Vagina (tissue), 2 donors: Measurements from ENCODE around the gene WT1. TPM values are rescaled to one million over a fixed set of nuclear protein-coding genes. Genes with fewer than 3 reads are reported as not detected.

Experiments used
- DNase-seq, 2 donors: peaks; one replicate each; pipeline ENCODE4 v3.0.0-alpha.2; 2017; ENCODE audit errors: extremely low spot score in 2 of 2
- H3K27ac ChIP-seq: fragments of 200-600 bp; sonication (generic); one replicate; pipeline ENCODE4 v1.5.1; 2019
- H3K27me3 ChIP-seq: fragments of 200-600 bp; sonication (generic); one replicate; pipeline ENCODE4 v1.5.1; 2019
- H3K36me3 ChIP-seq, 2 donors: fragments of 200-600 bp; sonication (generic); one replicate each; pipeline ENCODE4 v1.5.1; 2017 to 2019
- H3K4me1 ChIP-seq: fragments of 200-600 bp; sonication (generic); one replicate; pipeline ENCODE4 v1.5.1; 2019
- H3K4me3 ChIP-seq, 2 donors: fragments of 200-600 bp; sonication (generic); 1 replicate in 1 of 2; 2 replicates in 1 of 2; pipeline ENCODE4 v1.5.1; 2016 to 2019
- H3K9me3 ChIP-seq: fragments of 200-600 bp; sonication (generic); one replicate; pipeline ENCODE4 v1.5.1; 2019
- POLR2A ChIP-seq, 2 donors: fragments of 450-650 bp; IDR thresholded peaks; one replicate each; pipeline ENCODE4 v1.6.1; 2017; ENCODE audit warnings: antibody characterized with exemption in 2 of 2, mild to moderate bottlenecking in 2 of 2, moderate library complexity in 2 of 2
- POLR2AphosphoS5 ChIP-seq, 2 donors: sonication (generic); formaldehyde crosslinking; IDR thresholded peaks; one replicate each; pipeline ENCODE4 v1.9.0; 2017; ENCODE audit warnings: antibody characterized with exemption in 2 of 2, mild to moderate bottlenecking in 2 of 2, low read depth in 1 of 2; ENCODE audit not compliant: insufficient read depth in 1 of 2
- intact Hi-C: fragments of 100-400 bp; cut with DNase I; formaldehyde crosslinking; loops from one replicate; pipeline ENCODE4 v1.15.1; 2023
- total RNA-seq: library from RNA; depleted of rRNA; stranded (reverse); fragments of >200 nt; gene quantifications from one replicate; pipeline ENCODE4 v1.2.3, GENCODE V29; 2016
- TF ChIP-seq, protein P1 (sequence below), 3 experiments: fragments of 450-650 bp in 2 of 3; fragments of 200-600 bp in 1 of 3; sonication (generic) in 1 of 3; IDR thresholded peaks; one replicate each; pipeline ENCODE4 v1.5.1; 2017 to 2019; ENCODE audit warnings: antibody characterized with exemption in 3 of 3, mild to moderate bottlenecking in 2 of 3, moderate library complexity in 2 of 3

WT1 gene
- total RNA-seq, 1 donor from 2014 or later: 32.7 TPM

DNA sequence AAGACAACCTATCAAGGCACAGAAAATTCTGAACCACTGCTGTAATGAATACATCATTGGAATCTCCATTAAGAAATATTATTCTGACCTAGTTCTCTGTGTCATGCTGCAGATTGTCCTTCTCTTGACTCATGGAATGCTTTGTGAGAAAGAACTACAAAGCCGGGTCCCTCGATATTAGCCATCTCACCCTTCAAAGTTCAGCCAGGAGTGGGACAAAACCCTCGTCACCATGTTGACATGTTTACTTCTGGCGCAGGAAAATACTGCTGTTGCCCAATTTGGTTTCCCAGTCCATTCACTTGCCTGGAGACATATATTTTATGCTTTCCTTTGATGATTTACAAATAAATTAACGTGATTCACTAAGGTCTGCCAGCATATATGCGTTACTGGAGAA, 10.9 kb upstream of the WT1 start:
- intact Hi-C loops: no loop called here
- no peaks in the 10 kb centered on the region for H3K27me3 ChIP-seq
- no peaks in the 10 kb centered on the region for H3K4me1 ChIP-seq
- TF ChIP-seq, protein P1, sequence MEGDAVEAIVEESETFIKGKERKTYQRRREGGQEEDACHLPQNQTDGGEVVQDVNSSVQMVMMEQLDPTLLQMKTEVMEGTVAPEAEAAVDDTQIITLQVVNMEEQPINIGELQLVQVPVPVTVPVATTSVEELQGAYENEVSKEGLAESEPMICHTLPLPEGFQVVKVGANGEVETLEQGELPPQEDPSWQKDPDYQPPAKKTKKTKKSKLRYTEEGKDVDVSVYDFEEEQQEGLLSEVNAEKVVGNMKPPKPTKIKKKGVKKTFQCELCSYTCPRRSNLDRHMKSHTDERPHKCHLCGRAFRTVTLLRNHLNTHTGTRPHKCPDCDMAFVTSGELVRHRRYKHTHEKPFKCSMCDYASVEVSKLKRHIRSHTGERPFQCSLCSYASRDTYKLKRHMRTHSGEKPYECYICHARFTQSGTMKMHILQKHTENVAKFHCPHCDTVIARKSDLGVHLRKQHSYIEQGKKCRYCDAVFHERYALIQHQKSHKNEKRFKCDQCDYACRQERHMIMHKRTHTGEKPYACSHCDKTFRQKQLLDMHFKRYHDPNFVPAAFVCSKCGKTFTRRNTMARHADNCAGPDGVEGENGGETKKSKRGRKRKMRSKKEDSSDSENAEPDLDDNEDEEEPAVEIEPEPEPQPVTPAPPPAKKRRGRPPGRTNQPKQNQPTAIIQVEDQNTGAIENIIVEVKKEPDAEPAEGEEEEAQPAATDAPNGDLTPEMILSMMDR (IDR thresholded peaks at IDR 0.05): no peak
- TF ChIP-seq POLR2AphosphoS5 (IDR thresholded peaks at IDR 0.05; ENCODE audit: insufficient read depth in 1 of 2, low read depth in 1 of 2) (no peak), POLR2A (IDR thresholded peaks at IDR 0.05) (no peak)
- H3K9me3 ChIP-seq: no peaks in the 10 kb centered on the region
- no peak overlapping the region for H3K27ac ChIP-seq
- peak in 1 of 2 donors; percentile 96 for DNase-seq
- H3K4me3 ChIP-seq: no peak overlapping the region
- no peaks in the 10 kb centered on the region for H3K36me3 ChIP-seq

DNA sequence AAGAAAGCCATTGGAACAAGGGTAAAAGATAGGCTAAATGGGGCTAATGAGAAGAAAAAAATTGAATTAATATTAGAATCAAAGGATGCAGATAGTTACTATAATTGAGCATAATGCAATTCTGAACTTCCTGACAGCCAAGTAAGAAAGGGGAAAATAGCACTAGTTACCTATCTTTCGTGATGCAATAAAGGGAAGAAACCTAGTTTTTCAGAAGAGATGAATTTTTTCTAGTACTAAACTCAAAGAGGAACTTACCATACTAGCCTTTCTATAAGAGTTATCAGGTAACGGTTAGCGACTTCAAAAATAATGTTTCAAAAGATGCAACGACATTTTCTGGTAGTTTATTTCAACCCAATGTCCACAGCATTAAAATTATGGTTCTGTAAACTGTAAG, 8.8 kb upstream of the WT1 start:
- DNase-seq: no peak
- Histone ChIP-seq H3K9me3 (no peaks in the 10 kb centered on the region), H3K27me3 (no peaks in the 10 kb centered on the region), H3K27ac (no peak overlapping the region), H3K4me3 (no peak overlapping the region), H3K36me3 (no peaks in the 10 kb centered on the region), H3K4me1 (peaks cover 2% of the 10 kb centered on the region)
- intact Hi-C loops: no loop called here
- no peak for TF ChIP-seq POLR2A (IDR thresholded peaks at IDR 0.05)
- TF ChIP-seq, protein P1 (IDR thresholded peaks at IDR 0.05): no peak

DNA sequence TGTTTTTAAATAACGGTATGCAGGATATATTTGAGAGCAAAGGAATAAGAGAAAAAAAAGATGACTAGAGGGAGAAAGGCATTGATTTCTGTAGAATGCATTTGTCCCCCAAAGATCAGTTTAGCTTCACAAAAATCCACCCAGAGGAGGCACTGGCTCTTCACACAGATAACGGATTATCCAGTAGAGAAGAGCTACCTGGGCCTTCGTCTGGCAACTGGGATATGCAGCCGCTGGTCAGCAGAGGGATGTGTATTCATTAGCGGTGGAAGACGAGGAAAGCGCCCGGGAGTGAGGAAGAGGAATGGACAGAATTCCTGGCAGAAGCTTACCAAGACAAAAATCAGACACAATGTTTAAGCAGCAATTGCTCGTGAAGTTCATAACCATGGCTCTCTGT, 5.6 kb upstream of the WT1 start:
- Histone ChIP-seq H3K36me3 (no peaks in the 10 kb centered on the region), H3K27me3 (no peaks in the 10 kb centered on the region), H3K27ac (no peak overlapping the region), H3K9me3 (no peaks in the 10 kb centered on the region), H3K4me3 (no peak overlapping the region), H3K4me1 (peaks cover 20% of the 10 kb centered on the region)
- intact Hi-C loops: no loop called here
- TF ChIP-seq POLR2AphosphoS5 (IDR thresholded peaks at IDR 0.05; ENCODE audit: insufficient read depth in 1 of 2, low read depth in 1 of 2) (no peak), POLR2A (IDR thresholded peaks at IDR 0.05) (no peak)
- TF ChIP-seq, protein P1 (IDR thresholded peaks at IDR 0.05): no peak
- DNase-seq: peak in 1 of 2 donors; percentile 78

DNA sequence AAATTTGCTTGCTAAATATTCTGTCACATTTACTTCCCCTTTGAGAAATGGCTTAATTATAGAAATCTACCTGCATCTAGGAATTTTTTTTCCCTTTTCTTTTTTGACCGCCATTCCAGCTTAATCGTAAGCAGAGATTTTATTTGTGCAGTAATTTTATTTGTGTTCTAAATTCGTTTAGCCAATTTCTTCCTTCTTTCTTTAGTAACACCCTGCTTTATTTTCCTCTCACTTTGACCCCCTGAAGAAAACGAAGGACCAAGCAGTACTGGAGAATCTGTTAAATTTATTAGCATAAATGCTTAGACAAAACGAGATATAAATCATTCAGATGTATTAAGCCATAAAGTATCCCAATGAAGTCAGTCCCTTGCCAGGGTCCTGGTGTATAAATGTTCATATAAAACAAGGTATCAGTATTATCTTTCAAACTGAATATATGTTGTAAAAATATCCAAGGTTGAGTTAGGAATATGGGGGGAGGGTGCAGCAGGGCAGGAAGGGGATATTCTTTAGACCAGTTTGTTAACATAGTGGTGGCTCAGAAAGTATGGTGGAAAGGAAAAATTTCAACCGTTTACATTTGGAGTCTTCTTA, 5.1 kb upstream of the WT1 start:
- TF ChIP-seq, protein P1 (IDR thresholded peaks at IDR 0.05): no peak
- H3K27me3 ChIP-seq: no peaks in the 10 kb centered on the region
- peak in 1 of 2 donors; percentile 6 for DNase-seq

DNA sequence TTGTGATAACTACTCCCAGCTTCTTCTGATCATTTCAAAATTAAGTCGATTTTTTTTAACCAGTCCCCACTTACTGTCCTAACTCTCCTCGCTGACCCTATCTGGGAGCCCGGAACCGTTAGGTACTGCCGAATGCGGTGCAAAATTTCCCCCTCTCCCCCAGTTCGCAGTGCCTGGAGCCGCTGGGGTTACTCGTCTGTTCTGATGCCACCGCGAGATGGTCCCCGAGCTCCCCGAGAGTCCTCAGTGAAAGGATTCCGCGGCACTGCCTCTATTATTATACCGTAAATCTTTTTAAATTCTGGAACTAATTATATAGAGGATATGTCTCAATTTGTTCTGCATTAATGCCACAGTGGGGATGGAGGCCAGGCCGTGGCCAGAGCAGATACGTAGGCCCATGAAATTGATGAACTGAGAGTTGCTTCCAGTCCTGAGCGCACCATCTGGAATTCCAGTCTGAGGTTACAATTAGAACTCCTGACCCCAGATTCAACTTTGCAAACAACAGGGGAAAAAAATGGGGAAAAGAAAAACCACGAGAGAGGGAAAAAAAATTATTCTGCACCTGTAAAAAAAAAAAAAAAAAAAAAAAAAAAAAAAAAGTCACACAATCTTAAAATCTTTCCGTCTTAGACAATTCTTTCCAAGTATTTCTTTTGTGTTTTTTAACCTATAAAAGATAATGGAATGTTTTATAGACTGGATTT, 4.3 kb upstream of the WT1 start:
- Histone ChIP-seq H3K36me3 (no peaks in the 10 kb centered on the region), H3K9me3 (no peaks in the 10 kb centered on the region), H3K27ac (peak overlapping the region; percentile 89), H3K27me3 (no peaks in the 10 kb centered on the region), H3K4me3 (peak overlapping the region; percentile 47 to 83), H3K4me1 (peaks cover 29% of the 10 kb centered on the region)
- TF ChIP-seq POLR2A (IDR thresholded peaks at IDR 0.05) (no peak), POLR2AphosphoS5 (IDR thresholded peaks at IDR 0.05; ENCODE audit: insufficient read depth in 1 of 2, low read depth in 1 of 2) (no peak)
- TF ChIP-seq, protein P1 (IDR thresholded peaks at IDR 0.05): no peak
- intact Hi-C loops: loop anchor here (10.0 kb wide), 1 partner anchor 115 kb away; no protein-coding TSS in a partner anchor
- DNase-seq: no peak

More for the DNA sequence above, 5.1 kb upstream of the WT1 start:
- Histone ChIP-seq H3K36me3 (no peaks in the 10 kb centered on the region), H3K4me1 (peaks cover 25% of the 10 kb centered on the region), H3K4me3 (no peak overlapping the region), H3K9me3 (no peaks in the 10 kb centered on the region), H3K27ac (no peak overlapping the region)
- intact Hi-C loops: no loop called here
